A549 (cell line): Measurements from ENCODE around the gene RPL19. TPM values are rescaled to one million over a fixed set of nuclear protein-coding genes. Genes with fewer than 3 reads are reported as not detected.

Experiments used
- ATAC-seq, 2 experiments: fragments of 200-7000 bp in 1 of 2; fragments of >200 bp in 1 of 2; cut with Nextera tagmentation in 1 of 2; cut with Tn5 transposase in 1 of 2; 3 replicates each; pipeline versions ENCODE4 v1.8.0 to v1.9.1; 2018 to 2020; ENCODE audit warnings: mild to moderate bottlenecking in 1 of 2, moderate library complexity in 1 of 2
- CTCF ChIA-PET: fragments of 300-600 bp; sonication (Branson Sonifier 250); formaldehyde crosslinking; extraction: SDS; loops from one replicate; lab custom pipeline; 2021; ENCODE audit warnings: antibody characterized with exemption, inconsistent platforms; lab: Yijun Ruan, JAX
- POLR2A ChIA-PET: fragments of 350-600 bp; formaldehyde crosslinking; extraction: SDS; loops from one replicate; lab custom pipeline; 2021; ENCODE audit warnings: antibody characterized with exemption, inconsistent platforms; lab: Yijun Ruan, JAX
- DNase-seq, 2 experiments: peaks; one replicate each; pipeline versions ENCODE4 v3.0.0 to v3.0.0-alpha.2; 2011 to 2016; ENCODE audit warnings: low read depth in 1 of 2, low spot score in 1 of 2
- FAIRE-seq: peaks from 2 replicates; lab custom pipeline; 2011; peaks lifted over from hg19 to GRCh38; lab: Jason Lieb, UNC
- H3K27ac ChIP-seq, 2 experiments: fragments of >200 bp; sonication (Bioruptor Twin); formaldehyde crosslinking; 3 replicates each; pipeline ENCODE4 v1.5.1; 2016 to 2017
- H3K4me1 ChIP-seq: fragments of >200 bp; sonication (Bioruptor Twin); formaldehyde crosslinking; 3 replicates; pipeline ENCODE4 v1.6.1; 2016
- H3K4me2 ChIP-seq: fragments of >200 bp; sonication (Bioruptor Twin); formaldehyde crosslinking; 3 replicates; pipeline ENCODE4 v1.6.1; 2016
- H3K4me3 ChIP-seq: fragments of >200 bp; sonication (Bioruptor Twin); formaldehyde crosslinking; 3 replicates; pipeline ENCODE4 v1.5.1; 2016
- H3K9me3 ChIP-seq: fragments of >200 bp; sonication (Bioruptor Twin); formaldehyde crosslinking; 3 replicates; pipeline ENCODE4 v1.6.1; 2016
- CEBPB ChIP-seq, 2 experiments: fragments of >200 bp in 1 of 2; sonication (Bioruptor Twin) in 1 of 2; formaldehyde crosslinking in 1 of 2; IDR thresholded peaks; 2 replicates each; pipeline ENCODE4 v1.6.1; 2012 to 2016
- CHD2 ChIP-seq: fragments of 150-350 bp; IDR thresholded peaks from 2 replicates; pipeline ENCODE4 v1.6.1; 2014; ENCODE audit warnings: low read length; ENCODE audit not compliant: partially characterized antibody
- CHD4 ChIP-seq: fragments of 200-600 bp; sonication (generic); IDR thresholded peaks from 2 replicates; pipeline ENCODE4 v1.6.1; 2016; ENCODE audit warnings: antibody characterized with exemption, mild to moderate bottlenecking, borderline replicate concordance
- E2F6 ChIP-seq: IDR thresholded peaks from 2 replicates; pipeline ENCODE4 v1.6.1; 2012; ENCODE audit warnings: low read depth, borderline replicate concordance
- EHF ChIP-seq: fragments of 250-450 bp; sonication (Bioruptor Pico); IDR thresholded peaks from 2 replicates; pipeline ENCODE4 v1.5.0; 2020; ENCODE audit warnings: mild to moderate bottlenecking
- EHMT2 ChIP-seq: fragments of 200-600 bp; sonication (generic); IDR thresholded peaks from 2 replicates; pipeline ENCODE4 v1.6.1; 2016; ENCODE audit warnings: antibody characterized with exemption, low read depth, mild to moderate bottlenecking, moderate library complexity
- FOSL2 ChIP-seq, 2 experiments: fragments of 450-650 bp in 1 of 2; fragments of >200 bp in 1 of 2; sonication (Bioruptor Twin) in 1 of 2; formaldehyde crosslinking; IDR thresholded peaks; 2 replicates each; pipeline versions ENCODE4 v1.5.0 to v1.6.1; 2016 to 2020; ENCODE audit warnings: mild to moderate bottlenecking in 1 of 2, moderate library complexity in 1 of 2
- GATA3 ChIP-seq: IDR thresholded peaks from 2 replicates; pipeline ENCODE4 v1.6.1; 2012; ENCODE audit warnings: borderline replicate concordance
- HEYL ChIP-seq: fragments of 250-450 bp; sonication (Bioruptor Pico); IDR thresholded peaks from 2 replicates; pipeline ENCODE4 v1.8.0; 2021; ENCODE audit warnings: mild to moderate bottlenecking, moderate library complexity
- HOXB5 ChIP-seq: fragments of 250-450 bp; sonication (Bioruptor Pico); IDR thresholded peaks from 2 replicates; pipeline ENCODE4 v1.5.0; 2020; ENCODE audit warnings: mild to moderate bottlenecking, moderate library complexity
- KDM5A ChIP-seq: fragments of 200-600 bp; sonication (generic); IDR thresholded peaks from 2 replicates; pipeline ENCODE4 v1.6.1; 2016; ENCODE audit warnings: antibody characterized with exemption, mild to moderate bottlenecking
- MAFK ChIP-seq: fragments of 450-650 bp; IDR thresholded peaks from 2 replicates; pipeline ENCODE4 v1.6.1; 2014; ENCODE audit not compliant: partially characterized antibody
- MAX ChIP-seq: IDR thresholded peaks from 2 replicates; pipeline ENCODE4 v1.6.1; 2012
- NFE2L2 ChIP-seq: fragments of 150-350 bp; conservative IDR thresholded peaks from 2 replicates; pipeline ENCODE4 v1.6.1; 2014; ENCODE audit warnings: low read length
- NPAS2 ChIP-seq: fragments of 250-450 bp; sonication (Bioruptor Pico); IDR thresholded peaks from 2 replicates; pipeline ENCODE4 v1.8.0; 2022; ENCODE audit warnings: mild to moderate bottlenecking, moderate library complexity, borderline replicate concordance
- PBX3 ChIP-seq: IDR thresholded peaks from 2 replicates; pipeline ENCODE4 v1.6.1; 2012
- RAD21 ChIP-seq, 2 experiments: fragments of >200 bp in 1 of 2; sonication (Bioruptor Twin) in 1 of 2; formaldehyde crosslinking in 1 of 2; IDR thresholded peaks in 1 of 2; conservative IDR thresholded peaks in 1 of 2; 2 replicates in 1 of 2; 3 replicates in 1 of 2; pipeline ENCODE4 v1.6.1; 2012 to 2018; ENCODE audit warnings: inconsistent platforms in 1 of 2
- RARB ChIP-seq: fragments of 250-450 bp; sonication (Bioruptor Pico); IDR thresholded peaks from 2 replicates; pipeline ENCODE4 v1.8.0; 2021; ENCODE audit warnings: mild to moderate bottlenecking, moderate library complexity
- RNF2 ChIP-seq: fragments of 200-600 bp; sonication (generic); IDR thresholded peaks from 2 replicates; pipeline ENCODE4 v1.6.1; 2016; ENCODE audit warnings: low read depth, mild to moderate bottlenecking, antibody characterized with exemption, moderate library complexity, borderline replicate concordance
- SREBF2 ChIP-seq: fragments of 450-650 bp; IDR thresholded peaks from 2 replicates; pipeline ENCODE4 v1.6.1; 2014; ENCODE audit warnings: mild to moderate bottlenecking, moderate library complexity
- USF2 ChIP-seq: fragments of 450-650 bp; IDR thresholded peaks from 2 replicates; pipeline ENCODE4 v1.6.1; 2014; ENCODE audit warnings: antibody characterized with exemption
- WGBS: methylation state at CpG from one replicate; pipeline ENCODE4 v1.1.6; 2017; ENCODE audit errors: missing lambda C conversion rate; 5-methylcytosine and 5-hydroxymethylcytosine counted together
- polyA plus RNA-seq, 4 experiments: library from polyadenylated mRNA; depleted of rRNA in 3 of 4; stranded (reverse); fragments of >200 nt; fragmentation: RNase III in 1 of 4; extraction: RNeasy Plus Mini Kit Qiagen cat#74134 plus additional on column Dnase treatment in 1 of 4; gene quantifications; 2 replicates in 3 of 4; 3 replicates in 1 of 4; pipeline ENCODE4 v1.2.3, GENCODE V29; 2011 to 2017

RPL19 gene
- polyA plus RNA-seq, 2 of the 4 experiments (the other 2 are of a cell fraction), result 2,211 to 2,862 TPM

- TF ChIP-seq MAFK (no peak), KDM5A (no peak), RARB (no peak), NPAS2 (no peak), NFE2L2 (no peak), EHMT2 (no peak), HEYL (CRISPR knock-in tag) (no peak), PBX3 (no peak), CHD2 (no peak), RNF2 (no peak), EHF (CRISPR knock-in tag) (no peak), HOXB5 (CRISPR knock-in tag) (no peak), SREBF2 (no peak), RAD21 (conservative IDR thresholded peaks at IDR 0.05 in 1 of 2, IDR thresholded peaks at IDR 0.05 in 1 of 2) (no peak)
- Histone ChIP-seq H3K9me3 (no peaks in the 10 kb centered on the region), H3K4me3 (no peak overlapping the region), H3K4me1 (peaks cover 34% of the 10 kb centered on the region), H3K27ac (peak overlapping the region; percentile 28 to 37; a peak in 2 of 6 replicates), H3K4me2 (no peak overlapping the region)
- ChIA-PET POLR2A (interaction anchor here (0.6 to 1.7 kb wide), 2 partner anchors 8 to 13 kb away, joined by 6 read pairs; partner anchors contain the start of gene RPL19), CTCF (interaction anchor here (0.7 to 31.5 kb wide), 5 partner anchors 10 to 335 kb away, joined by 3 to 1140 read pairs (median 3); no protein-coding TSS in a partner anchor)
- FAIRE-seq (no peak), ATAC-seq (no peak), DNase-seq (no peak)
- WGBS, result 85% methylated on average over 16 of the region's 16 CpGs
Measured at GRCh38 chr17:39212841-39213480, 12.9 kb downstream of the RPL19 start.

GRCh38 chr17:39213852-39214251, 13.8 kb downstream of the RPL19 start:
- no peak for FAIRE-seq
- WGBS, result 42% methylated on average over 8 of the region's 9 CpGs
- peak; percentile 45 to 65; a peak in 5 of 6 replicates for ATAC-seq
- ChIA-PET CTCF (interaction anchor here (0.7 to 31.5 kb wide), 4 partner anchors 9 to 120 kb away, joined by 3 to 1140 read pairs (median 4); no protein-coding TSS in a partner anchor), POLR2A (interaction anchor here (1.7 kb wide), 1 partner anchor 14 kb away, joined by 6 read pairs; the partner anchor contains the start of gene RPL19)
- Histone ChIP-seq H3K4me3 (no peak overlapping the region), H3K27ac (peak overlapping the region; percentile 37 to 51; a peak in 2 of 6 replicates), H3K9me3 (no peaks in the 10 kb centered on the region), H3K4me1 (peaks cover 30% of the 10 kb centered on the region), H3K4me2 (0 out of 3 replicates have a peak overlapping the region, but pooled peaks have one; percentile 21)
- peak; percentile 76 for DNase-seq
- TF ChIP-seq GATA3 (no peak), USF2 (peak; percentile 59; the same call in 1 of the 2 replicates), NFE2L2 (no peak), E2F6 (0 out of 2 replicates have a peak, but pooled peaks have one; percentile 34), CHD4 (no peak), MAX (0 out of 2 replicates have a peak, but pooled peaks have one; percentile 36), FOSL2 (IDR thresholded peaks at IDR 0.05) (no peak), FOSL2 (CRISPR knock-in tag; IDR thresholded peaks at IDR 0.05) (peak; percentile 70), CEBPB (IDR thresholded peaks at IDR 0.05) (no peak)
